Loucy (cell line): ENCODE data around the gene ABCA1.

ENCODE experiments used
- EZH2phosphoT487 ChIP-seq: fragments of 200-600 bp; IDR thresholded peaks from 2 replicates; pipeline ENCODE4 v1.6.1; 2018; ENCODE audit warnings: antibody characterized with exemption, mild to moderate bottlenecking, moderate library complexity, borderline replicate concordance
- TF ChIP-seq, protein P1 (sequence below): fragments of 200-600 bp; sonication (generic); conservative IDR thresholded peaks from 2 replicates; pipeline ENCODE4 v1.5.1; 2014; ENCODE audit warnings: mild to moderate bottlenecking, antibody characterized with exemption, low read length

DNA sequence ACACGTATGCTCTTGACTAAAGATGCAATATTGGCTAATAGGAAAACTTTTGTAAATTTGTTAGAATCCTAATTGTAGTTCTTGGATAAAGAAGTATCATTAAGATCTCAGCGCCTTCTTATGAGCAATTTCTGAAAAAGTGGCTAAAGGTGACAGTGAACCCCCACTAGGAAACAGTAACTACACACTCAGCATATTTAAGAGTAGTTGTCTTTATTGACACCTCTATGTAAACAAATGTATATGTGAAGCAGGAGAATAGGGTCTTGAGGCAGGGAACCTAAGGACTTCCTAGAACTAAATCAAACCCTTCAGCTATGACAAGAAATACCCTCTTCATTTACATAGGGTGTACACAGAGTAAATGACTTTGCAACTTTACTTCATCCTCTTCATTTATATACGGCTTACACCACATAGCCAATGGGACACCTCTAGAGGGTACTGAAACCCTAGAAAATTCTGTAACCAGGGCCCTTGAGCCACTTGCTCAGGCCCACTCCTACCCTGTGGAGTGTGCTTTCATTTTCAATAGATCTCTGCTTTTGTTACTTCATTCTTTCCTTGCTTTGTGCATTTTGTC lies 177.7 kb downstream of the ABCA1 start:
- TF ChIP-seq, protein P1, sequence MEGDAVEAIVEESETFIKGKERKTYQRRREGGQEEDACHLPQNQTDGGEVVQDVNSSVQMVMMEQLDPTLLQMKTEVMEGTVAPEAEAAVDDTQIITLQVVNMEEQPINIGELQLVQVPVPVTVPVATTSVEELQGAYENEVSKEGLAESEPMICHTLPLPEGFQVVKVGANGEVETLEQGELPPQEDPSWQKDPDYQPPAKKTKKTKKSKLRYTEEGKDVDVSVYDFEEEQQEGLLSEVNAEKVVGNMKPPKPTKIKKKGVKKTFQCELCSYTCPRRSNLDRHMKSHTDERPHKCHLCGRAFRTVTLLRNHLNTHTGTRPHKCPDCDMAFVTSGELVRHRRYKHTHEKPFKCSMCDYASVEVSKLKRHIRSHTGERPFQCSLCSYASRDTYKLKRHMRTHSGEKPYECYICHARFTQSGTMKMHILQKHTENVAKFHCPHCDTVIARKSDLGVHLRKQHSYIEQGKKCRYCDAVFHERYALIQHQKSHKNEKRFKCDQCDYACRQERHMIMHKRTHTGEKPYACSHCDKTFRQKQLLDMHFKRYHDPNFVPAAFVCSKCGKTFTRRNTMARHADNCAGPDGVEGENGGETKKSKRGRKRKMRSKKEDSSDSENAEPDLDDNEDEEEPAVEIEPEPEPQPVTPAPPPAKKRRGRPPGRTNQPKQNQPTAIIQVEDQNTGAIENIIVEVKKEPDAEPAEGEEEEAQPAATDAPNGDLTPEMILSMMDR: no peak
- no peak for TF ChIP-seq EZH2phosphoT487
